ENCODE measurements around the gene MMADHC. TPM values are rescaled to one million over a fixed set of nuclear protein-coding genes. Genes with fewer than 3 reads are reported as not detected.

Gene MMADHC
- total RNA-seq, 4 donors from 2014 or later = 140 to 205 (median 169) TPM

- DNase-seq = no peak
- ATAC-seq = no peak
- Histone ChIP-seq H3K36me3 (peaks cover 0 to 32% of the 10 kb centered on the region in 2 donors), H3K27me3 (no peaks in the 10 kb centered on the region), H3K4me3 (peak overlapping the region; percentile 75 to 93 (median 92)), H3K27ac (peak overlapping the region; percentile 92 to 98 (median 97)), H3K4me1 (peaks cover 41 to 65% of the 10 kb centered on the region in 2 donors), H3K9me3 (no peaks in the 10 kb centered on the region)
- intact Hi-C loops (cut with DNase I; ENCODE audit: low total_unique reads) (loop anchor here (5.0 to 10.0 kb wide), 4 partner anchors 902 to 1743 kb away; partner anchors contain the start of genes EPC2, MBD5, ORC4 and RND3), in situ Hi-C loops (cut with MboI; ENCODE audit: low sequenced_read_pairs in 4 of 4) (loop anchor here in 3 of 4 donors (25.0 kb wide), 2 partner anchors 1827 to 1852 kb away; partner anchors contain the start of gene RIF1 (in 2 of the 3))
- TF ChIP-seq CTCF (IDR thresholded peaks at IDR 0.05 in 4 of 5, conservative IDR thresholded peaks at IDR 0.05 in 1 of 5) (no peak), POLR2A (IDR thresholded peaks at IDR 0.05) (no peak)
These were observed 2.2 kb downstream of the MMADHC start for GRCh38 chr2:149585166-149585885.

GRCh38 chr2:149579972-149580882 is 7.3 kb downstream of the MMADHC start:
- ATAC-seq (peak; percentile 96 to 97), DNase-seq (peak in 1 of 2 donors; percentile 52)
- H3K4me1 ChIP-seq = peaks cover 43 to 61% of the 10 kb centered on the region in 2 donors
- H3K36me3 ChIP-seq = peaks cover 0 to 77% of the 10 kb centered on the region in 2 donors
- peak overlapping the region; percentile 75 to 98 (median 88) for H3K27ac ChIP-seq
- intact Hi-C loops (cut with DNase I; ENCODE audit: low total_unique reads) = loop anchor here (10.0 kb wide), 2 partner anchors 935 to 1555 kb away; partner anchors contain the start of genes EPC2, MBD5 and ORC4
- no peaks in the 10 kb centered on the region for H3K27me3 ChIP-seq
- TF ChIP-seq POLR2A (IDR thresholded peaks at IDR 0.05) = no peak
- no peak for TF ChIP-seq CTCF (IDR thresholded peaks at IDR 0.05 in 4 of 5, conservative IDR thresholded peaks at IDR 0.05 in 1 of 5)
- in situ Hi-C loops (cut with MboI; ENCODE audit: low sequenced_read_pairs in 4 of 4) = loop anchor here in 3 of 4 donors (25.0 kb wide), 2 partner anchors 1832 to 1857 kb away; partner anchors contain the start of gene RIF1 (in 2 of the 3)
- no peaks in the 10 kb centered on the region for H3K9me3 ChIP-seq
- peak overlapping the region in 2 of 4 donors; percentile 14 to 28 for H3K4me3 ChIP-seq

DNA sequence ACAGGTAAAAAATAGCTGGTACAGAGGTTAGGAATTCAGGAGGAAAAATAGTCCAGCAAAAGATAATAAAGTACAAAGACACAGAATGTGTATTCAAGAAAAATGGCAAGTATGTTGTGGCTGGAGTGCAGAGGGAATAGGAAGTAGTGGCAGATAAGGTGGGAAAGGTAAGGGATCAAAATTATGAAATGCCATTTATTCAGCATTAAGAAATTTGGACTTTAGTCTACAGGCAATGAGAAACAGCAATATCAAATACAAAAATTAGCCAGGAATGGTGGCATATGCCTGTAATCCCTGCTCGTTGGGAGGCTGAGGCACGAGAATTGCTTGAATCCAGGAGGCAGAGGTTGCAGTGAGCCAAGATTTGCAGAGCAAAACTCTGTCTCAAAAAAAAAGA is 10.3 kb downstream of the MMADHC start:
- in situ Hi-C loops (cut with MboI; ENCODE audit: low sequenced_read_pairs in 4 of 4) (loop anchor here in 3 of 4 donors (25.0 kb wide), 2 partner anchors 1835 to 1860 kb away; partner anchors contain the start of gene RIF1 (in 2 of the 3)), intact Hi-C loops (cut with DNase I; ENCODE audit: low total_unique reads) (no loop called here)
- Histone ChIP-seq H3K36me3 (peaks cover 0 to 77% of the 10 kb centered on the region in 2 donors), H3K4me3 (no peak overlapping the region), H3K27me3 (no peaks in the 10 kb centered on the region), H3K4me1 (peaks cover 32 to 45% of the 10 kb centered on the region in 2 donors), H3K27ac (peak overlapping the region in 1 of 4 donors; percentile 15), H3K9me3 (no peaks in the 10 kb centered on the region)
- ATAC-seq = no peak
- TF ChIP-seq POLR2A (IDR thresholded peaks at IDR 0.05) (no peak), CTCF (IDR thresholded peaks at IDR 0.05 in 4 of 5, conservative IDR thresholded peaks at IDR 0.05 in 1 of 5) (no peak)
- DNase-seq = no peak

GRCh38 chr2:149575752-149576151 is 11.8 kb downstream of the MMADHC start:
- peaks cover 0 to 68% of the 10 kb centered on the region in 2 donors for H3K36me3 ChIP-seq
- H3K4me1 ChIP-seq = peaks cover 19 to 37% of the 10 kb centered on the region in 2 donors
- no peaks in the 10 kb centered on the region for H3K9me3 ChIP-seq
- no peak for DNase-seq
- TF ChIP-seq CTCF (IDR thresholded peaks at IDR 0.05 in 4 of 5, conservative IDR thresholded peaks at IDR 0.05 in 1 of 5) = no peak
- no peak for TF ChIP-seq POLR2A (IDR thresholded peaks at IDR 0.05)
- intact Hi-C loops (cut with DNase I; ENCODE audit: low total_unique reads) = no loop called here
- in situ Hi-C loops (cut with MboI; ENCODE audit: low sequenced_read_pairs in 4 of 4) = loop anchor here in 3 of 4 donors (25.0 kb wide), 2 partner anchors 1837 to 1862 kb away; partner anchors contain the start of gene RIF1 (in 2 of the 3)
- no peaks in the 10 kb centered on the region for H3K27me3 ChIP-seq
- no peak overlapping the region for H3K4me3 ChIP-seq
- ATAC-seq = no peak
- H3K27ac ChIP-seq = peak overlapping the region in 1 of 4 donors; percentile 20

Data from gastrocnemius medialis (tissue), 4 donors.